RWPE2 (cell line): ENCODE results near the gene ZC3H12D.

ENCODE experiments used
- ATAC-seq: fragments of 200-7000 bp; cut with Tn5 transposase; 3 replicates; pipeline ENCODE4 v1.9.1; 2021; ENCODE audit warnings: low read depth
- DNase-seq: peaks from one replicate; pipeline ENCODE4 v3.0.0-alpha.2; 2020; ENCODE audit warnings: low spot score
- H3K27ac ChIP-seq: fragments of 450-650 bp; 2 replicates; pipeline ENCODE4 v1.5.1; 2017; ENCODE audit warnings: mild to moderate bottlenecking; ENCODE audit not compliant: poor library complexity, severe bottlenecking
- H3K27me3 ChIP-seq: fragments of 250-450 bp; sonication (Bioruptor Pico); 2 replicates; pipeline ENCODE4 v1.5.1; 2021; ENCODE audit warnings: mild to moderate bottlenecking, moderate library complexity; ENCODE audit not compliant: insufficient read depth, poor library complexity, severe bottlenecking
- H3K36me3 ChIP-seq: fragments of 250-450 bp; sonication (Bioruptor Pico); 2 replicates; pipeline ENCODE4 v1.5.1; 2020; ENCODE audit warnings: low read depth, mild to moderate bottlenecking, moderate library complexity
- H3K4me1 ChIP-seq: fragments of 250-450 bp; sonication (Bioruptor Pico); 2 replicates; pipeline ENCODE4 v1.5.1; 2021; ENCODE audit warnings: mild to moderate bottlenecking, moderate library complexity; ENCODE audit not compliant: insufficient read depth, poor library complexity, severe bottlenecking
- H3K4me3 ChIP-seq: fragments of 250-450 bp; sonication (Bioruptor Pico); 2 replicates; pipeline ENCODE4 v1.5.1; 2021; ENCODE audit warnings: mild to moderate bottlenecking, moderate library complexity; ENCODE audit not compliant: severe bottlenecking
- H3K9me3 ChIP-seq: fragments of 250-450 bp; sonication (Bioruptor Pico); 2 replicates; pipeline ENCODE4 v1.5.1; 2021; ENCODE audit warnings: mild to moderate bottlenecking, moderate library complexity; ENCODE audit not compliant: severe bottlenecking
- TF ChIP-seq, protein P1 (sequence below): fragments of 450-650 bp; IDR thresholded peaks from one replicate; pipeline ENCODE4 v1.5.1; 2017; ENCODE audit warnings: mild to moderate bottlenecking, moderate library complexity; ENCODE audit not compliant: poor library complexity, severe bottlenecking

ZC3H12D gene

DNA sequence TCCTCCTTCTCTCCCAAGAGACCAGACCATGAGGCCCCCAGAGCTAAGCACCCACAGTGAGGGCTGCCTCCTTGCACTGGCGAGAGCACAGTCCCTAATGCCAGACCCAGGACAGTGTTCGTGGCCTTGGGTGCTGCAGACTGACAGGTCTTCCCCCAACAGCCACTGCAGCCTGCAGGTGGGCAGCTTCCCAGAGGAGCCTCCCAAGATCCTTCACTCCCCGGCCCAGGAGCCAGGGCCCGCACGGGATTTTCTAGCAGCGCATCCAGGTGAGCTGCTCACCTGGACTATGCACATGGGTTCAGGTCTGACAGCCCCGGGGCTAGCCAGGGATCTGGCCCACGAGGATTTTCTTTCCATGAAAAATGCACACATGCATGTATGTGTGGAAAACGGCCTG lies 43.1 kb downstream of the ZC3H12D start:
- Histone ChIP-seq H3K27me3 (no peaks in the 10 kb centered on the region), H3K4me1 (no peaks in the 10 kb centered on the region), H3K36me3 (no peaks in the 10 kb centered on the region), H3K27ac (no peak overlapping the region), H3K9me3 (no peaks in the 10 kb centered on the region), H3K4me3 (no peak overlapping the region)
- TF ChIP-seq, protein P1, sequence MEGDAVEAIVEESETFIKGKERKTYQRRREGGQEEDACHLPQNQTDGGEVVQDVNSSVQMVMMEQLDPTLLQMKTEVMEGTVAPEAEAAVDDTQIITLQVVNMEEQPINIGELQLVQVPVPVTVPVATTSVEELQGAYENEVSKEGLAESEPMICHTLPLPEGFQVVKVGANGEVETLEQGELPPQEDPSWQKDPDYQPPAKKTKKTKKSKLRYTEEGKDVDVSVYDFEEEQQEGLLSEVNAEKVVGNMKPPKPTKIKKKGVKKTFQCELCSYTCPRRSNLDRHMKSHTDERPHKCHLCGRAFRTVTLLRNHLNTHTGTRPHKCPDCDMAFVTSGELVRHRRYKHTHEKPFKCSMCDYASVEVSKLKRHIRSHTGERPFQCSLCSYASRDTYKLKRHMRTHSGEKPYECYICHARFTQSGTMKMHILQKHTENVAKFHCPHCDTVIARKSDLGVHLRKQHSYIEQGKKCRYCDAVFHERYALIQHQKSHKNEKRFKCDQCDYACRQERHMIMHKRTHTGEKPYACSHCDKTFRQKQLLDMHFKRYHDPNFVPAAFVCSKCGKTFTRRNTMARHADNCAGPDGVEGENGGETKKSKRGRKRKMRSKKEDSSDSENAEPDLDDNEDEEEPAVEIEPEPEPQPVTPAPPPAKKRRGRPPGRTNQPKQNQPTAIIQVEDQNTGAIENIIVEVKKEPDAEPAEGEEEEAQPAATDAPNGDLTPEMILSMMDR: no peak
- DNase-seq (no peak), ATAC-seq (no peak)

DNA sequence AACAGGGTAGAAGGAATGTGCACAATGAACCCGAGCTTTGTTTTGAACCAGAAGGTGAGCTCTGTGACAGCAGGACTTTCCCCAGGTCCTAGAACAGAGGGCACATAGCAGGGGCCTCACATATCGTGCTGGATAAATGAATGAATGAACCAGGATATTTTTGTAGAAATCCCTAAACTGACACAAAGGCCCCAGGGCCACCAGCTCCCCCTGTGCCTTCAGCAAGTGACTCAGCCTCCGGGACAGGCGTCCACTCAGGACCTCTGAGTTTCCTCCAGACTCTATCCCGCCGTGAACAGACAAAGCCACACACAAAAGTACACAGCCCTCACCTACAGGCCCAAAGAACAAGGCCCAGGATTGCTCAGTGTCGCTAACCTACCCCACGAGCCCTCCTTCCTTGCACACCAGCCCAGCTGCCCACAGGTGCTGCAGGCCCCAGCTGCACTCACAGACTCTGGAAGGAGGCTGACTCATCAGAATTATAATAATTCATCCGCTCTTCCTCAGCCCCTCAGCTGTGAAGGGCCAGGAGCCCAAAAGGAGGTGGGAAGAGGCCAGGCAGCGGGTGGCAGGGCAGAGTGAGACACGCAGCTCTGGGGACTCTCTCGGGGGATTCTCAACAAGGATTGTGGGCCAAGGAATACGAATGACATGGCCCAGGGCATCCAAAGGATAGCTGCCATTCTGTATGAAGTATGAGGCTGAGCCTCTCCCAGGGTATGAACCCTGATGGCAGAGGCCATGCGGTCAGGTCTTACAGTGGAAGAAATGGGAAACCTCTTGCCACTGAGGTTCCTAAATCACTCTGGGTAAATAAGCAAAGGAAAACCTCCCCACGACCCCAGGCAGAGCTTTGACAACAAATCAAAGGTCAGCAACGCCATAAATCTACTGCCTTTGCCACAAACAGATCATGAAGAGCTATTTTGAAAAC lies 43.8 kb downstream of the ZC3H12D start:
- ATAC-seq (no peak), DNase-seq (no peak)
- Histone ChIP-seq H3K4me1 (no peaks in the 10 kb centered on the region), H3K9me3 (no peaks in the 10 kb centered on the region), H3K36me3 (no peaks in the 10 kb centered on the region), H3K4me3 (no peak overlapping the region), H3K27ac (no peak overlapping the region), H3K27me3 (no peaks in the 10 kb centered on the region)
- TF ChIP-seq, protein P1: no peak

DNA sequence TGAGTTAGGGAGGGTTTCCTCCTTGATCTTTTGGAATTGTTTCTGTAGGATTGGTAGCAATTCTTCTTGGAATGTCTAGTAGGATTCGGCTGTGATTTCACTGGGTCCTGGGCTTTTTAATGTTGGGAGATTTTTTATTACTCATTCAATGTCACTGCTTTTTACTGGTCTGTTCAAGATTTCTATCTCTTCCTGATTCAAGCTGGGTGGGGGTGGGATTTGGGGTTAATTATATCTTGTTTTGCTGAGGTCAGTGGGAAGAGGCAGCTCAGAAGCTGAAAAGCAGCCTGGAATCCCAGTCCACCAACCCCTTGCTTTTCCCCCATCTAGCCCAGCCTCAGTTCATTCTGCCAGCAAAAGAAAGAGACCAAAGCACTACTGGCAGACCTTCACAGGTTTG lies 45.2 kb downstream of the ZC3H12D start:
- no peak for ATAC-seq
- Histone ChIP-seq H3K4me1 (no peaks in the 10 kb centered on the region), H3K36me3 (no peaks in the 10 kb centered on the region), H3K4me3 (no peak overlapping the region), H3K27ac (no peak overlapping the region), H3K27me3 (no peaks in the 10 kb centered on the region), H3K9me3 (no peaks in the 10 kb centered on the region)
- TF ChIP-seq, protein P1: no peak
- no peak for DNase-seq

DNA sequence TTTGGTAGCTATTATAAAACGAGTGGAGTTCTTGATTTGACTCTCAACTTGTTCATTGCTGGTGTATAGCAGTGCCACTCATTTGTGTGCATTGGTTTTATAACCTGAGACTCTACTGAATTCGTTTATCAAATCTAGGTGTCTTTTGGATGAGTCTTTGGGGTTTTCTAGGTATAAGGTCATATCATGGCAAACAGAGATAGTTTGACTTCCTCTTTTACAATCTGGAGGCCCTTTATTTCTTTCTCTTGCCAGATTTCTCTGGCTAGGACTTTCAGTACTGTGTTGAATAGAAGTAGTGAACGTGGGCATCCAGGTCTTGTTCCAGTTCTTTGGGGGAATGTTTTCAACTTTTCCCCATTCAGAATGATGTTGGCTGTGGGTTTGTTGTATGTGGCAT lies 46.0 kb downstream of the ZC3H12D start:
- Histone ChIP-seq H3K4me3 (no peak overlapping the region), H3K36me3 (no peaks in the 10 kb centered on the region), H3K27me3 (no peaks in the 10 kb centered on the region), H3K4me1 (no peaks in the 10 kb centered on the region), H3K27ac (no peak overlapping the region), H3K9me3 (no peaks in the 10 kb centered on the region)
- DNase-seq: no peak
- TF ChIP-seq, protein P1: no peak
- no peak for ATAC-seq

DNA sequence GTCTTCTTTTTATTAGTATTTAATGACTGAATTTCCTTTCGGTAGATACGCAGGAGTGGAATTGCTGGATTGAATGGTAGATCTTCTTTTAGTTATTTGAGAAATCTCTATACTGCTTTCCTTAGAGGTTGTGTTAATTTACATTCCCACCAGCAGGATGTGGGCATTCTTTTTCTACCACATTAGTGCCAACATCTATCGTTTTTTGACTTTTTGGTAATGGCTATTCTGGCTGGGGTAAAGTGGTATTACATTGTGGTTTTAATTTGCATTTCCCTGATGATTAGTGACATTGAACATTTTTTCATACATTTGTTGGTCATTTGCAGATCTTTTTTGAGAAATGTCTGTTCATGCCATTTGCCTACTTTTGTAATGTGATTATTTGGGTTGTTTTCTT lies 47.6 kb downstream of the ZC3H12D start:
- H3K4me3 ChIP-seq: no peak overlapping the region
- H3K9me3 ChIP-seq: no peaks in the 10 kb centered on the region
- no peak for DNase-seq
- H3K27me3 ChIP-seq: no peaks in the 10 kb centered on the region
- no peaks in the 10 kb centered on the region for H3K36me3 ChIP-seq
- TF ChIP-seq, protein P1: no peak
- H3K4me1 ChIP-seq: no peaks in the 10 kb centered on the region
- no peak for ATAC-seq
- H3K27ac ChIP-seq: no peak overlapping the region
